ENCODE results near the gene ADGRG1.
"Not testable (repeated sequence)": the region's sequence is repeated elsewhere in the genome, so short reads cannot be mapped to it uniquely, and the experiment has no call there.

Gene ADGRG1

DNA sequence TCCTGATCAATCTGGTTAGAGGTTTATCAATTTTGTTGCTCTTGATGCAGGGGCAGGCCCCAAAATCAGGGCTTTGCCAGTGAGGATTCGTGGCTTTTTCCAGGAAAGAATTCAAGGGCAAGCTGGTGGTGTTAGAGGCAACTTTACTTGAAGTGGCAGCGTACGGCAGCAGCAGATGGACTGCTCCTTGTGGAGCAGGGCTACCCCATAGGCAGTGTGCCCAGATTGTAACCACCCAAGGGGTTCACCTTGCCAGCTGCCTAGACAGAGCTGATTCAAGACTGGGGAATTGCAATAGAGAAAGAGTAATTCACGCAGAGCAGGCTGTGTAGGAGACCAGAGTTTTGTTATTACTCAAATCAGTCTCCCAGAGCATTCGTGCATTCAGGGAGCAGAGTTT is 82.9 kb downstream of the ADGRG1 start:
- TF ChIP-seq, protein P1, sequence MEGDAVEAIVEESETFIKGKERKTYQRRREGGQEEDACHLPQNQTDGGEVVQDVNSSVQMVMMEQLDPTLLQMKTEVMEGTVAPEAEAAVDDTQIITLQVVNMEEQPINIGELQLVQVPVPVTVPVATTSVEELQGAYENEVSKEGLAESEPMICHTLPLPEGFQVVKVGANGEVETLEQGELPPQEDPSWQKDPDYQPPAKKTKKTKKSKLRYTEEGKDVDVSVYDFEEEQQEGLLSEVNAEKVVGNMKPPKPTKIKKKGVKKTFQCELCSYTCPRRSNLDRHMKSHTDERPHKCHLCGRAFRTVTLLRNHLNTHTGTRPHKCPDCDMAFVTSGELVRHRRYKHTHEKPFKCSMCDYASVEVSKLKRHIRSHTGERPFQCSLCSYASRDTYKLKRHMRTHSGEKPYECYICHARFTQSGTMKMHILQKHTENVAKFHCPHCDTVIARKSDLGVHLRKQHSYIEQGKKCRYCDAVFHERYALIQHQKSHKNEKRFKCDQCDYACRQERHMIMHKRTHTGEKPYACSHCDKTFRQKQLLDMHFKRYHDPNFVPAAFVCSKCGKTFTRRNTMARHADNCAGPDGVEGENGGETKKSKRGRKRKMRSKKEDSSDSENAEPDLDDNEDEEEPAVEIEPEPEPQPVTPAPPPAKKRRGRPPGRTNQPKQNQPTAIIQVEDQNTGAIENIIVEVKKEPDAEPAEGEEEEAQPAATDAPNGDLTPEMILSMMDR (IDR thresholded peaks at IDR 0.05; ENCODE audit: low read length, missing control alignments), result no peak
- no peak for DNase-seq (ENCODE audit: low read depth)
- no peak overlapping the region for H3K4me3 ChIP-seq (replicated peaks; ENCODE audit: low read depth, low read length)

DNA sequence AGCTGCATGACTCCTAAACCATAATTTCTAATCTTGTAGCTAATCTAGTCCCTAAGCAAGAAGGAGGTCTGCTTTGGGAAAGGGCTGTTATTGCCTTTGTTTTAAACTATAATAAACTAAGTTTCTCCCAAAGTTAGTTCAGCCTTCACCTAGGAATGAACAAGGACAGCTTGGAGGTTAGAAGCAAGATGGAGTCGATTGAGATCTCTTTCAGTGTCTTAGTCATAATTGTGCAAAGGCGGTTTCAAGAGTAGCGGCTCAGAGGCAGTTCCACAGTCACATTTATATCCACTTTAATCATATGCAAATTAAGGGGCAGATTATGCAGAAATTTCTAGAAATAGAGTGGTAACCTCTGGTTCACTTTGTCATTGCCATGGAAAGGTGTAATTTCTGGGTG is 83.6 kb downstream of the ADGRG1 start:
- TF ChIP-seq, protein P1 (IDR thresholded peaks at IDR 0.05; ENCODE audit: low read length, missing control alignments), result no peak
- no peak overlapping the region for H3K4me3 ChIP-seq (replicated peaks; ENCODE audit: low read depth, low read length)
- DNase-seq (ENCODE audit: low read depth), result no peak

- DNase-seq (ENCODE audit: low read depth); H3K4me3 ChIP-seq (replicated peaks; ENCODE audit: low read depth, low read length): not testable (repeated sequence)
Measured at GRCh38 chr16:57712569-57712968, 84.1 kb downstream of the ADGRG1 start.

DNA sequence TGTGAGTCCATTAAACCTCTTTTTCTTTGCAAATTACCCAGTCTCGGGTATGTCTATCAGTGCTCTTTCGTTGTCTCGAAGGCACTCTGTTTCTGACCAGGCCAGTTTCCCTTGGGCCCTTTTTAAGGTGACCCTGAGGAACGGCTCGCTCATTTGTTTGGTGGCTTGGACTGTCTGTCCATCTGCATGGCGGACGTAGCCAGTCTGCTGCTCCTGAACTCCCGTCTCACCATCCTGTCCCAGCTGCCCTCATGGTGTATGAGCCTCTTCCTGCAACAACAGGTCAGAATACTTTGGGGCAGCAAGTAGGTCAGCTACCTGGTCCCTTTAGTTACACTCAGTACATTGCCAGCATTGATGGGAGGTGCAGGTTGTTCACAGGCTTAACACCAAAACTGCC is 85.2 kb downstream of the ADGRG1 start:
- no peak overlapping the region for H3K4me3 ChIP-seq (replicated peaks; ENCODE audit: low read depth, low read length)
- TF ChIP-seq, protein P1 (IDR thresholded peaks at IDR 0.05; ENCODE audit: low read length, missing control alignments), result no peak
- DNase-seq (ENCODE audit: low read depth), result no peak

DNA sequence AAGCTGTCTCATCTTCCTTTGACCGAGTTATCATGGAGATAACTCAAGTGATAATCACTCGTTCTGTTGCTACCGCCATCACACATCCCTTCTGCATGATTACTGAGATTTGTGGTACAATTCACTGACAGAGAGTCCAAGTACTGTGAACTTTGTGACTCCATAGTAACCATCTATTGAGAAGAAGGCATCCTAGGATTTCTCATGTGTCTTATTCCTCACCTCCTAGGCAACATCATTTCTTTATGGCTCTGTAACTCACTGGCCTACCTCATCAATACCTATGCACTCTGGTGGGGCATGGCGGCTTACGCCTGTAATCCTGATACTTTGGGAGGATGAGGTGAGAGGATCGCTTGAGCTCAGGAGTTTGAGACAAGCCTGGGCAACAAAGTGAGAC is 85.6 kb downstream of the ADGRG1 start:
- DNase-seq (ENCODE audit: low read depth), result no peak
- TF ChIP-seq, protein P1 (IDR thresholded peaks at IDR 0.05; ENCODE audit: low read length, missing control alignments), result no peak

More for the DNA sequence above, 85.6 kb downstream of the ADGRG1 start:
- H3K4me3 ChIP-seq (replicated peaks; ENCODE audit: low read depth, low read length), result no peak overlapping the region

All from fibroblast of pulmonary artery (primary cell).